DOHH2 (cell line): ENCODE results near the gene CDNF.

Experiments
- CTCF ChIP-seq: fragments of 200-600 bp; sonication (generic); IDR thresholded peaks from one replicate; pipeline ENCODE4 v1.5.1; 2014; ENCODE audit warnings: antibody characterized with exemption, mild to moderate bottlenecking, low read depth, low read length; ENCODE audit not compliant: poor library complexity, severe bottlenecking
- EZH2phosphoT487 ChIP-seq: fragments of 200-600 bp; sonication (generic); IDR thresholded peaks from 2 replicates; pipeline ENCODE4 v1.6.1; 2017; ENCODE audit warnings: borderline replicate concordance, mild to moderate bottlenecking, antibody characterized with exemption, low read length, moderate library complexity, mixed read lengths

- no peak for TF ChIP-seq CTCF
- TF ChIP-seq EZH2phosphoT487: no peak
These were observed 38.9 kb upstream of the CDNF start for GRCh38 chr10:14876764-14877163.
